GM20000 (cell line): ENCODE results near the gene PRSS22.

Source experiments
- DNase-seq: peaks from one replicate; pipeline ENCODE4 v3.0.0; 2012; ENCODE audit warnings: low spot score
- CTCF ChIP-seq: IDR thresholded peaks from 2 replicates; pipeline ENCODE4 v1.5.1; 2012; ENCODE audit warnings: mild to moderate bottlenecking, control low read depth; ENCODE audit errors: extremely low read depth, missing control alignments

Gene PRSS22

GRCh38 chr16:2895813-2896212 is 37.8 kb upstream of the PRSS22 start:
- no peak for TF ChIP-seq CTCF
- no peak for DNase-seq

GRCh38 chr16:2894231-2894630 is 36.3 kb upstream of the PRSS22 start:
- no peak for DNase-seq
- TF ChIP-seq CTCF = no peak

- TF ChIP-seq CTCF = no peak
- DNase-seq = no peak
Observed at GRCh38 chr16:2884041-2884451, 26.1 kb upstream of the PRSS22 start.

GRCh38 chr16:2883458-2883908 is 25.5 kb upstream of the PRSS22 start:
- TF ChIP-seq CTCF = no peak
- no peak for DNase-seq

GRCh38 chr16:2882650-2883457 is 24.9 kb upstream of the PRSS22 start, which contains the start of gene FLYWCH2:
TSS of gene FLYWCH2 (plus strand) at chr16:2883215. CDS start at chr16:2896450, 13,235 bp downstream.
- DNase-seq = peak; percentile 97
- TF ChIP-seq CTCF = no peak

GRCh38 chr16:2881783-2882649 is 24.0 kb upstream of the PRSS22 start:
- no peak for TF ChIP-seq CTCF

More at GRCh38 chr16:2881783-2882649, 24.0 kb upstream of the PRSS22 start:
- DNase-seq = no peak
